ENCODE measurements around the gene KIF18A.

The KIF18A gene

GRCh38 chr11:28123151-28123581, 15.2 kb upstream of the KIF18A start:
- in situ Hi-C loops (cut with MboI; ENCODE audit: low pct_unique_long_range_greater_than_20kb, low sequenced_read_pairs, unreplicated experiment): no loop called here
- no peak for DNase-seq (ENCODE audit: low spot score)
- no peak for TF ChIP-seq CTCF (IDR thresholded peaks at IDR 0.05; ENCODE audit: extremely low read depth, insufficient read depth, missing control alignments)

GRCh38 chr11:28117712-28118111, 9.8 kb upstream of the KIF18A start:
- in situ Hi-C loops (cut with MboI; ENCODE audit: low pct_unique_long_range_greater_than_20kb, low sequenced_read_pairs, unreplicated experiment): no loop called here
- no peak for TF ChIP-seq CTCF (IDR thresholded peaks at IDR 0.05; ENCODE audit: extremely low read depth, insufficient read depth, missing control alignments)
- no peak for DNase-seq (ENCODE audit: low spot score)

DNA sequence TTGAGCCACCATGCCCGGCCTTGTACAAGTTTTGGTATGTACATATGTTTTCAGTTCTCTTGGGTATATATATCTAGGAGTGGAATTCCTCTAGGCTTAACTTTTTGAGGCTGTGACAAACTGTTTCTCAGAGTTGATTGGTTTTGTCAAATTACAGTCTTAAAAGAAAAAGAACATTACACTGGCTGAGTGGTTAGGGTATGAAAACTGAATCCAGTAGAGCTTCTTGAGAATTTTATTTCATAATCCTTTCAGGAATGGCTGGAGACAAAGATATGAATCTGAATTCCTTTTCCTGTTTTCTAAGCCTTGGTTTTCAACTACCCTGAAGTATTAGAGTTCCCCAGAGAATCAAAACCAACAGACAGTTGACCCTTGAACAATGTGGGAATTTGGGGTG, 6.8 kb upstream of the KIF18A start:
- no peak for TF ChIP-seq CTCF (IDR thresholded peaks at IDR 0.05; ENCODE audit: extremely low read depth, insufficient read depth, missing control alignments)
- in situ Hi-C loops (cut with MboI; ENCODE audit: low pct_unique_long_range_greater_than_20kb, low sequenced_read_pairs, unreplicated experiment): no loop called here
- DNase-seq (ENCODE audit: low spot score): no peak

DNA sequence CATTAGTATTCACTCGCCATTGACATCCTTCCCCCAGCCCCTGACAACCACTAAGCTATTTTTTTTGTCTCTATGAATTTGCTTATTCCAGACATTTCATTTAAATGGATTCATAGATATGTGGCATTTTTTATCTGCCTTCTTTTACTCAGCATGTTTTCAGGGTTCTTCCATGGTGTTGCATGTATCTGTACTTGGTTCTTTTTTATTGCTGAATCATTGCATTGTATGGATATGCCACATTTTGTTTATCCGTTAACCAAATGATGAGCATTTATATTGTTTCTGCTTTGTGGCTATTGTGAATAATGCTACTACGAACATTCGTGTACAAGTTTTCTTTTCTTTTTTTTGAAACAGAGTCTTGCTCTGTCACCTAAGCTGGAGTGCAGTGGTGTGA, 6.2 kb upstream of the KIF18A start:
- no peak for DNase-seq (ENCODE audit: low spot score)
- TF ChIP-seq CTCF (IDR thresholded peaks at IDR 0.05; ENCODE audit: extremely low read depth, insufficient read depth, missing control alignments): no peak
- in situ Hi-C loops (cut with MboI; ENCODE audit: low pct_unique_long_range_greater_than_20kb, low sequenced_read_pairs, unreplicated experiment): no loop called here

DNA sequence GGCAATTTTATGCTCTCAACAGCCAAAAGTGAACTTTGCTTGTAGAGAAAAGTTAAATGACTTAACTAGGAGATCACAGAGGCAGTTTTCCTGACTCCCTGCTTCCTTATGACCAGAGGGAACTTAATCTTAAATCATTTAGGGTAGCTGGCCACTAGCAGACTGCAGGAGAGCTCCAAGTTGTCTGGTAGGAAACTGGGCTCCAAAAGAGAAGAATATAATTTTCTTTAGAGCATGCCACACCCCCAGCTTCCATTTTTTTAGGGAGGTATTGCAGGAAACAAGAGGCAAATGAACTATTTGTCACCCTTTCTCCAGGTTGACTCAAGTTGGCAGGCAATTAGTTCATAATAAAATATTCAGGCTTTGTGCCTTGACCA, 2.9 kb upstream of the KIF18A start:
- DNase-seq (ENCODE audit: low spot score): no peak
- TF ChIP-seq CTCF (IDR thresholded peaks at IDR 0.05; ENCODE audit: extremely low read depth, insufficient read depth, missing control alignments): no peak

DNA sequence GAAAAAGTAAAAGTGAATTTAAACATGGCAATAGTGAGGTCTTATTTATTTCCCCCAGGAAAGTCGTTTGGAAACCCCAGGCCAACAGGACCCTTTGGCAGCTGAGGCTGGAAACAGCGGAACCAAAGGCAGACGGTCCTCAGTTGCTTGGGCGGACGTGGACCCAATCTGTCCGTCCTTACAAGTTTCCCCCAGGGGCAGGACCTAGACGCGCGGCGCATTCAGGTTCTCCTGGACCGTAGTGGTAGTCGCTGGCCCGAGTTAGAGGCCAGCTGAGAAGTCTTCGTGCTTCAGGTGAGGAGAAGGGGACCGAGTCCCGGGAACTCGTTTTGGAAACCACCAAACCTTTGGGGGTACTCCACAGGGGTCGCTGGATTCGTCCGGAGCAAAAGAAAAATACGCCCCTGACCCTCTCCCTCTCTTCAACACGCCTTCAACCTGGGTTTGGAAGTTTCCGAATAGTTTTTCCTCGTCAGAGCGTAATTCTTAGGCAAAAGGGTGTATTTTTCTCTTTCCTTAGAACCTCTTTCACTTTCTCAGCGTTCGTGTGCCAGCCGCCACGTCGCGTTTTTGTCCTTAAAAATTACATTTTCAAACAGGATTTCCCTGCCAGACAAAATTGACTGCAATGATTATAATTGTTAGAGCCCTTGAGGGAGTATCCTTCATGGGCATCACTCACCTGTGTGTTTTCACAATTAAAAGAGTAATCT, 2.3 kb upstream of the KIF18A start:
- in situ Hi-C loops (cut with MboI; ENCODE audit: low pct_unique_long_range_greater_than_20kb, low sequenced_read_pairs, unreplicated experiment): no loop called here
- no peak for TF ChIP-seq CTCF (IDR thresholded peaks at IDR 0.05; ENCODE audit: extremely low read depth, insufficient read depth, missing control alignments)
- DNase-seq (ENCODE audit: low spot score): peak; percentile 35

More for the DNA sequence above, 2.9 kb upstream of the KIF18A start:
- in situ Hi-C loops (cut with MboI; ENCODE audit: low pct_unique_long_range_greater_than_20kb, low sequenced_read_pairs, unreplicated experiment): no loop called here

Data from GM13977 (cell line).